IMR-90 (cell line): ENCODE results near the gene SOSTDC1. TPM values are rescaled to one million over a fixed set of nuclear protein-coding genes. Genes with fewer than 3 reads are reported as not detected.

ENCODE experiments used
- ATAC-seq: fragments of 200-7000 bp; cut with Tn5 transposase; 2 replicates; pipeline ENCODE4 v1.9.1; 2020; ENCODE audit warnings: low read depth, mild to moderate bottlenecking, moderate library complexity
- BruUV-seq: library from RNA; stranded (reverse); fragments of 400-500 nt; replicated peaks from 2 replicates; lab custom pipeline; 2021; lab: Mats Ljungman, UMichigan
- CTCF ChIA-PET: fragments of 300-600 bp; formaldehyde crosslinking; extraction: SDS; loops from one replicate; lab custom pipeline; 2021; ENCODE audit warnings: antibody characterized with exemption; lab: Yijun Ruan, JAX
- POLR2A ChIA-PET: fragments of 300-600 bp; sonication (Branson Sonifier 250); formaldehyde crosslinking; loops from one replicate; lab custom pipeline; 2022; ENCODE audit warnings: antibody characterized with exemption; ENCODE audit not compliant: unreplicated experiment; lab: Charles Lee
- DNase-seq: peaks from one replicate; pipeline ENCODE4 v3.0.0; 2013
- H2AFZ ChIP-seq: replicated peaks from 2 replicates; pipeline ENCODE3; 2013; ENCODE audit warnings: low read length, mild to moderate bottlenecking; ENCODE audit not compliant: poor library complexity
- H2AK5ac ChIP-seq: 2 replicates; pipeline ENCODE4 v1.6.1; 2013; ENCODE audit warnings: low read depth, low read length, inconsistent platforms
- H2AK9ac ChIP-seq: replicated peaks from 2 replicates; pipeline ENCODE3; 2013; ENCODE audit warnings: mild to moderate bottlenecking, low read depth, low read length, moderate library complexity; ENCODE audit not compliant: poor library complexity
- H2BK120ac ChIP-seq: 2 replicates; pipeline ENCODE4 v1.6.1; 2013; ENCODE audit warnings: low read depth, low read length, inconsistent platforms
- H2BK15ac ChIP-seq: 3 replicates; pipeline ENCODE4 v1.6.1; 2013; ENCODE audit warnings: low read depth, low read length, inconsistent platforms
- H2BK20ac ChIP-seq: 2 replicates; pipeline ENCODE4 v1.6.1; 2013; ENCODE audit warnings: low read depth, mild to moderate bottlenecking, inconsistent platforms, low read length, moderate library complexity
- H2BK5ac ChIP-seq: 2 replicates; pipeline ENCODE4 v1.6.1; 2013; ENCODE audit warnings: mild to moderate bottlenecking, low read depth, low read length, inconsistent platforms; ENCODE audit not compliant: poor library complexity, severe bottlenecking
- H3K14ac ChIP-seq: replicated peaks from 2 replicates; pipeline ENCODE4 v1.6.1; 2013; ENCODE audit warnings: low read depth, low read length, inconsistent platforms
- H3K18ac ChIP-seq: 2 replicates; pipeline ENCODE4 v1.6.1; 2013; ENCODE audit warnings: low read depth, low read length, control low read depth
- H3K23ac ChIP-seq: 2 replicates; pipeline ENCODE4 v1.6.1; 2013; ENCODE audit warnings: low read depth, low read length, inconsistent platforms
- H3K27ac ChIP-seq: 2 replicates; pipeline ENCODE4 v1.5.1; 2013; ENCODE audit warnings: mild to moderate bottlenecking, control low read depth, low read length; ENCODE audit not compliant: insufficient read depth
- H3K27me3 ChIP-seq: 2 replicates; pipeline ENCODE4 v1.6.1; 2013; ENCODE audit warnings: low read length; ENCODE audit not compliant: control insufficient read depth, insufficient read depth
- H3K36me3 ChIP-seq: 2 replicates; pipeline ENCODE4 v1.6.1; 2013; ENCODE audit warnings: low read length, mixed read lengths; ENCODE audit not compliant: control insufficient read depth, insufficient read depth
- H3K4ac ChIP-seq: 2 replicates; pipeline ENCODE4 v1.6.1; 2013; ENCODE audit warnings: low read depth, low read length, inconsistent platforms
- H3K4me1 ChIP-seq: 2 replicates; pipeline ENCODE4 v1.6.1; 2013; ENCODE audit warnings: low read length, mixed read lengths; ENCODE audit not compliant: control insufficient read depth, insufficient read depth
- H3K4me2 ChIP-seq: 2 replicates; pipeline ENCODE4 v1.6.1; 2013; ENCODE audit warnings: low read depth, mild to moderate bottlenecking, control low read depth, low read length, moderate library complexity
- H3K4me3 ChIP-seq: 2 replicates; pipeline ENCODE4 v1.5.1; 2013; ENCODE audit warnings: low read depth, mild to moderate bottlenecking, control low read depth, low read length, moderate library complexity; ENCODE audit not compliant: insufficient read depth
- H3K56ac ChIP-seq: 2 replicates; pipeline ENCODE4 v1.6.1; 2013; ENCODE audit warnings: low read length, inconsistent platforms; ENCODE audit not compliant: insufficient read depth; ENCODE audit errors: extremely low read depth
- H3K79me1 ChIP-seq, 2 experiments: 2 replicates each; pipeline ENCODE4 v1.6.1; 2013; ENCODE audit warnings: low read length in 2 of 2, inconsistent platforms in 1 of 2, low read depth in 1 of 2
- H3K9ac ChIP-seq: 2 replicates; pipeline ENCODE4 v1.6.1; 2013; ENCODE audit warnings: low read depth, low read length, control low read depth
- H3K9me1 ChIP-seq: 2 replicates; pipeline ENCODE4 v1.6.1; 2013; ENCODE audit warnings: low read length, inconsistent platforms; ENCODE audit not compliant: insufficient read depth
- H3K9me3 ChIP-seq: 2 replicates; pipeline ENCODE4 v1.6.1; 2013; ENCODE audit warnings: low read length; ENCODE audit not compliant: control insufficient read depth, insufficient read depth
- H4K20me1 ChIP-seq: 2 replicates; pipeline ENCODE4 v1.6.1; 2013; ENCODE audit warnings: low read length, inconsistent platforms; ENCODE audit not compliant: insufficient read depth
- H4K5ac ChIP-seq: 2 replicates; pipeline ENCODE4 v1.6.1; 2013; ENCODE audit warnings: mild to moderate bottlenecking, low read depth, low read length, control low read depth
- H4K8ac ChIP-seq, 2 experiments: 2 replicates each; pipeline ENCODE4 v1.6.1; 2013; ENCODE audit warnings: low read depth in 2 of 2, low read length in 2 of 2, control low read depth in 1 of 2, inconsistent platforms in 1 of 2
- H4K91ac ChIP-seq: 2 replicates; pipeline ENCODE4 v1.6.1; 2013; ENCODE audit warnings: low read depth, low read length, inconsistent platforms; ENCODE audit not compliant: insufficient read depth
- ELK1 ChIP-seq: fragments of 150-350 bp; IDR thresholded peaks from 2 replicates; pipeline ENCODE4 v1.6.1; 2016; ENCODE audit warnings: low read depth, mild to moderate bottlenecking, low read length, moderate library complexity, borderline replicate concordance
- RCOR1 ChIP-seq: IDR thresholded peaks from 2 replicates; pipeline ENCODE4 v1.6.1; 2012; ENCODE audit warnings: mild to moderate bottlenecking, low read length, improper control_type of control experiment; ENCODE audit not compliant: insufficient replicate concordance
- SMC3 ChIP-seq: fragments of 150-350 bp; IDR thresholded peaks from 2 replicates; pipeline ENCODE4 v1.6.1; 2016; ENCODE audit warnings: low read depth, mild to moderate bottlenecking, antibody characterized with exemption, low read length, moderate library complexity
- dilution Hi-C: fragments of 300-500 bp; cut with HindIII; formaldehyde crosslinking; loops from one replicate; pipeline ENCODE4 v1.14.3; 2018; ENCODE audit warnings: low sequenced_read_pairs; ENCODE audit not compliant: unreplicated experiment
- in situ Hi-C: fragments of 300-500 bp; cut with MboI; formaldehyde crosslinking; loops from 3 replicates; pipeline ENCODE4 v1.14.3; 2019; ENCODE audit warnings: low sequenced_read_pairs, inconsistent platforms, mixed read lengths
- intact Hi-C: fragments of 100-400 bp; cut with micrococcal nuclease; formaldehyde crosslinking; loops from 2 replicates; pipeline ENCODE4 v1.10.0; 2022
- polyA plus RNA-seq, 3 experiments: library from polyadenylated mRNA; depleted of rRNA; stranded (reverse); fragments of >200 nt; gene quantifications; 2 replicates each; pipeline ENCODE4 v1.2.3, GENCODE V29; 2012; ENCODE audit warnings: low replicate concordance in 1 of 3
- total RNA-seq: library from RNA; depleted of rRNA; stranded (reverse); fragments of >200 nt; gene quantifications from 2 replicates; pipeline ENCODE4 v1.2.3, GENCODE V29; 2012

Gene SOSTDC1
- total and polyA plus RNA-seq, 2 of the 4 experiments (the other 2 are of a cell fraction) = 0.07 TPM; not detected in 1

GRCh38 chr7:16438988-16439387, 26.6 kb downstream of the SOSTDC1 start:
- Histone ChIP-seq H2BK120ac (no peak overlapping the region), H3K9me1 (no peaks in the 10 kb centered on the region), H3K4me3 (no peak overlapping the region), H3K27ac (no peak overlapping the region), H3K79me1 (no peaks in the 10 kb centered on the region), H3K27me3 (no peaks in the 10 kb centered on the region), H2AK9ac (no peak overlapping the region), H3K36me3 (no peaks in the 10 kb centered on the region), H2AFZ (no peak overlapping the region), H2BK5ac (no peak overlapping the region), H3K9ac (no peak overlapping the region), H4K8ac (no peak overlapping the region), H3K18ac (no peak overlapping the region), H2BK20ac (no peak overlapping the region), H3K9me3 (no peaks in the 10 kb centered on the region), H3K4me1 (no peaks in the 10 kb centered on the region), H3K4ac (no peak overlapping the region), H3K14ac (no peak overlapping the region), H3K56ac (no peak overlapping the region), H4K20me1 (no peaks in the 10 kb centered on the region), H2AK5ac (no peak overlapping the region), H3K4me2 (no peak overlapping the region), H3K23ac (no peak overlapping the region), H4K5ac (no peak overlapping the region), H2BK15ac (no peak overlapping the region), H4K91ac (no peak overlapping the region)
- in situ Hi-C loops = no loop called here
- intact Hi-C loops = no loop called here
- TF ChIP-seq SMC3 (no peak), ELK1 (no peak), RCOR1 (no peak)
- dilution Hi-C loops = no loop called here
- no peak for DNase-seq
- CTCF ChIA-PET = no interaction called here
- BruUV-seq = no TSS peak
- ATAC-seq = no peak
- POLR2A ChIA-PET = no interaction called here
